IPS-18c (cell line): ENCODE results near the gene CXCL10.
"Not testable (repeated sequence)": the region's sequence is repeated elsewhere in the genome, so short reads cannot be mapped to it uniquely, and the experiment has no call there.

Experiments used
- H3K4me3 ChIP-seq: 2 replicates; pipeline ENCODE4 v1.7.0; 2013; ENCODE audit warnings: low read depth, mild to moderate bottlenecking, low read length, moderate library complexity; ENCODE audit not compliant: insufficient read depth
- H3K9me3 ChIP-seq: one replicate; pipeline ENCODE4 v1.6.1; 2013; ENCODE audit warnings: mild to moderate bottlenecking, low read length, moderate library complexity; ENCODE audit not compliant: control insufficient read depth, insufficient read depth

CXCL10 gene

GRCh38 chr4:76023389-76023788 is at the start of gene CXCL10:
Gene CXCL10 (minus strand): TSS chr4:76023497. CDS start chr4:76023431, 66 bp downstream.
- Histone ChIP-seq H3K4me3 (no peak within 1 kb of the TSS), H3K9me3 (no peaks in the 10 kb centered on the region)

- no peaks in the 10 kb centered on the region for H3K9me3 ChIP-seq
- no peak overlapping the region for H3K4me3 ChIP-seq
Observed at GRCh38 chr4:76072760-76073159, 49.5 kb upstream of the CXCL10 start.

- no peak overlapping the region for H3K4me3 ChIP-seq
- H3K9me3 ChIP-seq: no peaks in the 10 kb centered on the region
Observed at GRCh38 chr4:76067652-76068286, 44.5 kb upstream of the CXCL10 start.

- H3K9me3 ChIP-seq: no peaks in the 10 kb centered on the region
- H3K4me3 ChIP-seq: no peak overlapping the region
Observed at GRCh38 chr4:76066546-76066945, 43.2 kb upstream of the CXCL10 start.

- H3K9me3 ChIP-seq: no peaks in the 10 kb centered on the region
- H3K4me3 ChIP-seq: no peak overlapping the region
Observed at GRCh38 chr4:76061982-76062381, 38.7 kb upstream of the CXCL10 start.

GRCh38 chr4:76061421-76061820 is 38.1 kb upstream of the CXCL10 start:
- Histone ChIP-seq H3K4me3 (no peak overlapping the region), H3K9me3 (no peaks in the 10 kb centered on the region)

GRCh38 chr4:76060506-76060905 is 37.2 kb upstream of the CXCL10 start:
- Histone ChIP-seq H3K9me3 (no peaks in the 10 kb centered on the region), H3K4me3 (no peak overlapping the region)

- no peak overlapping the region for H3K4me3 ChIP-seq
- no peaks in the 10 kb centered on the region for H3K9me3 ChIP-seq
Observed at GRCh38 chr4:76059750-76060149, 36.5 kb upstream of the CXCL10 start.

- Histone ChIP-seq H3K4me3 (no peak overlapping the region), H3K9me3 (no peaks in the 10 kb centered on the region)
Observed at GRCh38 chr4:76058888-76059426, 35.7 kb upstream of the CXCL10 start.

GRCh38 chr4:76058302-76058701 is 35.0 kb upstream of the CXCL10 start:
- no peak overlapping the region for H3K4me3 ChIP-seq
- no peaks in the 10 kb centered on the region for H3K9me3 ChIP-seq

GRCh38 chr4:76055421-76055820 is 32.1 kb upstream of the CXCL10 start:
- no peak overlapping the region for H3K4me3 ChIP-seq
- H3K9me3 ChIP-seq: no peaks in the 10 kb centered on the region

- Histone ChIP-seq H3K4me3 (no peak overlapping the region), H3K9me3 (no peaks in the 10 kb centered on the region)
Observed at GRCh38 chr4:76055016-76055415, 31.7 kb upstream of the CXCL10 start.

- no peaks in the 10 kb centered on the region for H3K9me3 ChIP-seq
- H3K4me3 ChIP-seq: no peak overlapping the region
Observed at GRCh38 chr4:76053730-76054129, 30.4 kb upstream of the CXCL10 start.

- H3K9me3 ChIP-seq, H3K4me3 ChIP-seq: not testable (repeated sequence)
Observed at GRCh38 chr4:76050560-76051050, 27.3 kb upstream of the CXCL10 start.

GRCh38 chr4:76049860-76050416 is 26.6 kb upstream of the CXCL10 start:
- H3K4me3 ChIP-seq: 0 out of 2 replicates have a peak overlapping the region, but pooled peaks have one; percentile 21
- not testable (repeated sequence) for H3K9me3 ChIP-seq

GRCh38 chr4:76044686-76045085 is 21.4 kb upstream of the CXCL10 start:
- not testable (repeated sequence) for H3K4me3 ChIP-seq, H3K9me3 ChIP-seq

GRCh38 chr4:76043306-76043705 is 20.0 kb upstream of the CXCL10 start:
- H3K4me3 ChIP-seq, H3K9me3 ChIP-seq: not testable (repeated sequence)

GRCh38 chr4:76042241-76042998 is 19.1 kb upstream of the CXCL10 start:
- H3K4me3 ChIP-seq, H3K9me3 ChIP-seq: not testable (repeated sequence)
